ENCODE measurements around the gene RAD51D. TPM values are rescaled to one million over a fixed set of nuclear protein-coding genes. Genes with fewer than 3 reads are reported as not detected.

The RAD51D gene
- total and polyA plus RNA-seq, 10 of the 15 experiments (the other 5 are each of a cell fraction or from before 2014, with no cell fraction given): 2.6 to 29.3 (median 13.5) TPM

DNA sequence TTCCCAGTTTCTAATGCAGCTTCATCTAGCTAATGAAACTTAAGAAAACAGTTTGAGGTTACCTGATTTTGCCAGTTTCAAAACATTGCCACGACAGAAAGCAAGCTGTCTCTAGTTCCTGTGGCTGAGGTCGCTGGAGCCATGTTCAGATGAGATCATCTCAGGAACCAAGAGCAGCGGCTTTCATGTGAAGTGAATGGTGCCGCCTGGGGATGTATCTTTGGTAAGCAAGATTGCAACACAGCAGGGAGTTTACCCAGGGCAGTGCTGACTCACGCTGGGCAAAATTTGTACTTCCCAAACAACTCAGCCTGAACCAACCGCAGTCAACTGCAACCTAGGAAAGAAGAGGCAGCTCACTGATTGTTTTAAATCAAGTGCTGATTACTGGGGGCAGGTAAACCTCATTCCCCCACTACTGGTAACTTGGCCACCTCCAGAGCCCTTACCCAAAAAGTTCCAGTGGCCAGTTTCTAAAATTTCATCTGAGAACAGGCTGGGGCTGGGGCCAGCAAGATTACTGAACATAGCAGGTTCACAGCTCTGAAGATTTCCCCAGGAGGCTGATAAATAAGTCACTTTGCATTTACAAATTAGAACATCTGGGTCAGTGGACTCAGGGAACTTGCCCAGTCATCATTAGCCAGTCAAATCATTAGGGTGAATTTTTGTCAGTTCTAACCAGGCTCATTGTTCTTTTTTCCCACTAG lies 56.0 kb downstream of the RAD51D start, which contains the start of gene RFFL (continued):
- TF ChIP-seq EZH2 (IDR thresholded peaks at IDR 0.05; ENCODE audit: borderline replicate concordance, control insufficient read depth, low read depth, low read length) (no peak), ZNF384 (IDR thresholded peaks at IDR 0.05; ENCODE audit: borderline replicate concordance, low read depth, low read length) (peak; percentile 88), CREB1 (IDR thresholded peaks at IDR 0.05; ENCODE audit: low read depth) (peak; percentile 64), CHD2 (IDR thresholded peaks at IDR 0.05; ENCODE audit: borderline replicate concordance, low read depth, low read length) (peak; percentile 72; the same call in 1 of the 2 replicates), KAT2A (conservative IDR thresholded peaks at IDR 0.05; ENCODE audit: control insufficient read depth, low read depth, low read length) (no peak), BMI1 (IDR thresholded peaks at IDR 0.05; ENCODE audit: borderline replicate concordance) (no peak), NR2F1 (conservative IDR thresholded peaks at IDR 0.05) (peak; percentile 72), RFX5 (IDR thresholded peaks at IDR 0.05; ENCODE audit: low read depth, low read length) (no peak), ZNF217 (IDR thresholded peaks at IDR 0.05) (no peak), IKZF1 (conservative IDR thresholded peaks at IDR 0.05) (peak; percentile 98), GATAD2B (conservative IDR thresholded peaks at IDR 0.05; ENCODE audit: low read depth) (peak; percentile 97), HDAC6 (IDR thresholded peaks at IDR 0.05; ENCODE audit: unreplicated experiment) (no peak), BCL11A (IDR thresholded peaks at IDR 0.05; ENCODE audit: low read depth, low read length) (peak; percentile 84), POLR2A (IDR thresholded peaks at IDR 0.05; ENCODE audit: low read depth, low read length) (peak; percentile 54), KLF5 (IDR thresholded peaks at IDR 0.05; ENCODE audit: partially characterized antibody) (no peak), ZNF274 (IDR thresholded peaks at IDR 0.05; ENCODE audit: insufficient read depth, insufficient read length) (no peak), NBN (IDR thresholded peaks at IDR 0.05) (peak; percentile 92), TARDBP (IDR thresholded peaks at IDR 0.05; ENCODE audit: borderline replicate concordance) (peak; percentile 61; the same call in 1 of the 2 replicates), POLR2AphosphoS5 (IDR thresholded peaks at IDR 0.05; ENCODE audit: low read length) (peak; percentile 69), STAT3 (IDR thresholded peaks at IDR 0.05; ENCODE audit: low read depth, low read length) (peak; percentile 64; the same call in 1 of the 2 replicates)
- TF ChIP-seq, protein P1, sequence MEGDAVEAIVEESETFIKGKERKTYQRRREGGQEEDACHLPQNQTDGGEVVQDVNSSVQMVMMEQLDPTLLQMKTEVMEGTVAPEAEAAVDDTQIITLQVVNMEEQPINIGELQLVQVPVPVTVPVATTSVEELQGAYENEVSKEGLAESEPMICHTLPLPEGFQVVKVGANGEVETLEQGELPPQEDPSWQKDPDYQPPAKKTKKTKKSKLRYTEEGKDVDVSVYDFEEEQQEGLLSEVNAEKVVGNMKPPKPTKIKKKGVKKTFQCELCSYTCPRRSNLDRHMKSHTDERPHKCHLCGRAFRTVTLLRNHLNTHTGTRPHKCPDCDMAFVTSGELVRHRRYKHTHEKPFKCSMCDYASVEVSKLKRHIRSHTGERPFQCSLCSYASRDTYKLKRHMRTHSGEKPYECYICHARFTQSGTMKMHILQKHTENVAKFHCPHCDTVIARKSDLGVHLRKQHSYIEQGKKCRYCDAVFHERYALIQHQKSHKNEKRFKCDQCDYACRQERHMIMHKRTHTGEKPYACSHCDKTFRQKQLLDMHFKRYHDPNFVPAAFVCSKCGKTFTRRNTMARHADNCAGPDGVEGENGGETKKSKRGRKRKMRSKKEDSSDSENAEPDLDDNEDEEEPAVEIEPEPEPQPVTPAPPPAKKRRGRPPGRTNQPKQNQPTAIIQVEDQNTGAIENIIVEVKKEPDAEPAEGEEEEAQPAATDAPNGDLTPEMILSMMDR (IDR thresholded peaks at IDR 0.05 in 2 of 3, conservative IDR thresholded peaks at IDR 0.05 in 1 of 3; ENCODE audit: control insufficient read depth in 2 of 3, extremely low read depth in 1 of 3, insufficient read depth in 1 of 3, low read depth in 3 of 3, low read length in 3 of 3): peak; percentile 16 to 48 (median 36); a peak in 3 of 6 replicates
- TF ChIP-seq, protein P2, sequence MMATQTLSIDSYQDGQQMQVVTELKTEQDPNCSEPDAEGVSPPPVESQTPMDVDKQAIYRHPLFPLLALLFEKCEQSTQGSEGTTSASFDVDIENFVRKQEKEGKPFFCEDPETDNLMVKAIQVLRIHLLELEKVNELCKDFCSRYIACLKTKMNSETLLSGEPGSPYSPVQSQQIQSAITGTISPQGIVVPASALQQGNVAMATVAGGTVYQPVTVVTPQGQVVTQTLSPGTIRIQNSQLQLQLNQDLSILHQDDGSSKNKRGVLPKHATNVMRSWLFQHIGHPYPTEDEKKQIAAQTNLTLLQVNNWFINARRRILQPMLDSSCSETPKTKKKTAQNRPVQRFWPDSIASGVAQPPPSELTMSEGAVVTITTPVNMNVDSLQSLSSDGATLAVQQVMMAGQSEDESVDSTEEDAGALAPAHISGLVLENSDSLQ (IDR thresholded peaks at IDR 0.05): no peak
- TF ChIP-seq, protein P3, sequence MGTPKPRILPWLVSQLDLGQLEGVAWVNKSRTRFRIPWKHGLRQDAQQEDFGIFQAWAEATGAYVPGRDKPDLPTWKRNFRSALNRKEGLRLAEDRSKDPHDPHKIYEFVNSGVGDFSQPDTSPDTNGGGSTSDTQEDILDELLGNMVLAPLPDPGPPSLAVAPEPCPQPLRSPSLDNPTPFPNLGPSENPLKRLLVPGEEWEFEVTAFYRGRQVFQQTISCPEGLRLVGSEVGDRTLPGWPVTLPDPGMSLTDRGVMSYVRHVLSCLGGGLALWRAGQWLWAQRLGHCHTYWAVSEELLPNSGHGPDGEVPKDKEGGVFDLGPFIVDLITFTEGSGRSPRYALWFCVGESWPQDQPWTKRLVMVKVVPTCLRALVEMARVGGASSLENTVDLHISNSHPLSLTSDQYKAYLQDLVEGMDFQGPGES (IDR thresholded peaks at IDR 0.05): no peak
- TF ChIP-seq, protein P4, sequence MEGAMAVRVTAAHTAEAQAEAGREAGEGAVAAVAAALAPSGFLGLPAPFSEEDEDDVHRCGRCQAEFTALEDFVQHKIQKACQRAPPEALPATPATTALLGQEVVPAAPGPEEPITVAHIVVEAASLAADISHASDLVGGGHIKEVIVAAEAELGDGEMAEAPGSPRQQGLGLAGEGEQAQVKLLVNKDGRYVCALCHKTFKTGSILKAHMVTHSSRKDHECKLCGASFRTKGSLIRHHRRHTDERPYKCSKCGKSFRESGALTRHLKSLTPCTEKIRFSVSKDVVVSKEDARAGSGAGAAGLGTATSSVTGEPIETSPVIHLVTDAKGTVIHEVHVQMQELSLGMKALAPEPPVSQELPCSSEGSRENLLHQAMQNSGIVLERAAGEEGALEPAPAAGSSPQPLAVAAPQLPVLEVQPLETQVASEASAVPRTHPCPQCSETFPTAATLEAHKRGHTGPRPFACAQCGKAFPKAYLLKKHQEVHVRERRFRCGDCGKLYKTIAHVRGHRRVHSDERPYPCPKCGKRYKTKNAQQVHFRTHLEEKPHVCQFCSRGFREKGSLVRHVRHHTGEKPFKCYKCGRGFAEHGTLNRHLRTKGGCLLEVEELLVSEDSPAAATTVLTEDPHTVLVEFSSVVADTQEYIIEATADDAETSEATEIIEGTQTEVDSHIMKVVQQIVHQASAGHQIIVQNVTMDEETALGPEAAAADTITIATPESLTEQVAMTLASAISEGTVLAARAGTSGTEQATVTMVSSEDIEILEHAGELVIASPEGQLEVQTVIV (IDR thresholded peaks at IDR 0.05; ENCODE audit: borderline replicate concordance, partially characterized antibody): no peak
